NCI-H526 treated with DMSO at 0.1 percent for 48 hours (cell line): ENCODE results near the gene PLEKHG4B.

Experiments used
- DNase-seq: peaks from one replicate; lab custom pipeline; 2025; lab: John Stamatoyannopoulos, UW

PLEKHG4B gene

DNA sequence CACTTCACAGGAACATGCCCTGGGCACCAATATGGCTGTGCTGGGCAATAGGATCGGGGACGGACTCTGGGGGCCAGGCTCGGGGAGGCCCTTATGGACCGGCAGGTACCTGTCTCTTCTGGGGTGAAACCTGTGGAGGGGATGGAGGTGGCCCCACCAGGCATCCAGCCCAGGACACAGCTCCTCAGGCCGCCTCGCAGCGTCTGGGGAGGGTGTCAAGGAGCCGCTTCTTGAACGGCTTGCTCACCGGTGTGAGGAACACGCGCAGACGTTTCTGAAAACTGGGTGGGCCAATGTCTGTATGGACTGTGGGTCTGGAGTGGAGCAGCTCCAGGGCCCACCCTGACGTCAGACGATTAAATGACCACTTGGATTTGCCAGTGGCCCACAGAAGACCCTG is 45.8 kb downstream of the PLEKHG4B start:
- no peak for DNase-seq

DNA sequence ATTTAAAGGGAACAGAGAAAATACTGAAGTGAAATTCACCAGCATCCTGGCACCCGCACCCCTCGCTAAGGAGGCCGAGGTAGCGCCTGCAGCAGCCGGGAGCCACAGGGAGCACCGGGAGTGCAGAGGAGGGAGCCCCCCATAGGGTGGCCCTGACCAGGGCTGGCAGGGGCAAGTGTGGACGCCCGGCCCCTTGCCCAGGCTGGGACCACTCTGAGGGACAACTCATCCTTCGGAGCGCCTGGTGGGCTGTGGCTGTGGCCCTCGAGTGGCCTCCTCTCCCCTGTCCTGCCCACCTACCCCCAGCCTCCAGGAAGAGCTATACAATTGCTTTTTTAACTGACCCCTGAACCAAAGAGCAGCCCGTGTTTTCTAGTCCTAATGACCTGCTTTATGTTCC is 47.0 kb downstream of the PLEKHG4B start:
- no peak for DNase-seq

DNA sequence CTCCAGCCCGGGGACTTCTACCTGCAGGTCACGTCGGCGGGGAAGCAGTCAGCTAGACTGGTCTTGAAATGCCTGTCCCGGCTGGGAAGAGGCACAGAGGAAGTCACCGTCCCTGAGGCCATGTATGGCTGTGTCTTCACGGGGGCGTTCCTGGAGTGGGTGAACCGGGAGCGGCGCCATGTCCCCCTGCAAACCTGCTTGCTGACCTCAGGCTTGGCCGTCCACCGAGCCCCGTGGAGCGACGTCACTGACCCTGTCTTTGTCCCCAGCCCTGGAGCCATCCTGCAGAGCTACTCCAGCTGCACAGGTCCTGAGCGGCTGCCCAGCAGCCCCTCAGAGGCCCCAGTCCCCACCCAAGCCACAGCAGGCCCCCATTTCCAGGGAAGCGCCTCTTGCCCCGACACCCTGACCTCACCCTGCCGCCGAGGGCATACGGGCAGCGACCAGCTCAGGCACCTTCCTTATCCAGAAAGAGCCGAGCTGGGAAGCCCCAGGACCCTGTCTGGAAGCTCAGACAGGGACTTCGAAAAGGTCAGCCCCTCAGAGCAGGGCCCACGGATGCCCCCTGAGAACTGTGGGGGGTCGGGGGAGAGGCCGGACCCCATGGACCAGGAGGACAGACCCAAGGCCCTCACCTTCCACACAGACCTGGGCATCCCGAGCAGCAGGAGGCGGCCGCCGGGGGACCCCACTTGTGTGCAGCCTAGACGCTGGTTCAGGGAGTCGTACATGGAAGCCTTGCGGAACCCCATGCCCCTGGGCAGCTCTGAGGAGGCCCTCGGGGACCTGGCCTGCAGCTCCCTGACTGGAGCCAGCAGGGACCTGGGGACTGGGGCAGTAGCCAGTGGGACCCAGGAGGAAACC is 47.8 kb downstream of the PLEKHG4B start:
- no peak for DNase-seq

DNA sequence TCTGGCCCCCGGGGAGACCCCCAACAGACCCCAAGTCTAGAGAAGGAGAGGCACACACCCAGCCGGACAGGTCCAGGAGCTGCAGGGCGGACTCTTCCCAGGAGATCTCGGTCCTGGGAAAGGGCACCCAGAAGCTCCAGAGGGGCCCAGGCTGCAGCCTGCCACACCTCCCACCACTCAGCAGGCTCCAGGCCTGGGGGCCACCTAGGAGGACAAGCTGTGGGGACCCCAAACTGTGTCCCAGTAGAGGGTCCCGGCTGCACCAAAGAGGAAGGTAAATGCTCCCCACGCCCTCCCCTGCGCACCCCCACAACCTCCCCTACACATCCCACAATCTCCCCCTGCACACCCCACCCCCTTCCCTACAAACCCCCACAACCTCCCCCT is 48.5 kb downstream of the PLEKHG4B start:
- no peak for DNase-seq

DNA sequence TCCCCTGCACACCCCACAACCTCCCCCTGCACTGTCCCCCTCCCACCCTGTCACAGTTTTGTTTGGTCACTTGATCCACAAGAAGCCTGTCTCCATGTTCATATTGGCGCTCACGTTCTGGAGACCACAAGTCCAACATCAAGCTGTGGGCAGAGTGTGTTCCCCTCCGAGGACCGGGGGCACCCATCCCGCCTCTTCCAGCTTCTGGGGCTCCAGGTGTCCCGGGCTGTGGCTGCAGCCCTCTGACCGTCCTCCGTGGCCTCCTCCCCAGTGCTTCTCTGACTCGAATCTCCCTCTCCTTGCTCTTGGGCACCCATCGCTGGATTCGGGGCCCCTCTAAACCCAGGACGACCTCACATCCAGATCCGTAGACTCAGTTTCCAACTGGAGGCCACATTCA is 49.2 kb downstream of the PLEKHG4B start:
- DNase-seq = no peak

DNA sequence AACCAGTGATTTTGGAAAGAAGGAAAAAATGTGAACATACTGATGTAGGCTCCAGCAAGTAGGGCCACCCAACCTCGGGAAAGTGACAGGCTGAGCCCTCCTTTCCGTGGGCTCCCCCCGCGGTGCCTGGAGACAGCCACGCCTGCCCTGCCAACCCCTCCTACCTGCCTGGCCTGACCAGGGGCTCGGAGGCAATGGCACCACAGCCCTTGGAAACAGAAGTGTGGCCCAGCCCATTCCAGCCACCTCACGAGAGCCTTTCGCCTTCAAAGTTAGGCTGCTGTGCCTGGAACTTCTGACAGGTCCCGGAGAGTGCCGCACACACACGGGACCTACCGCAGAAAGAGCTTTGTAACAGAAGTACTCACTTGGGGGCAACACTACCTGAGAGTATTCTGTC is 49.8 kb downstream of the PLEKHG4B start:
- no peak for DNase-seq

DNA sequence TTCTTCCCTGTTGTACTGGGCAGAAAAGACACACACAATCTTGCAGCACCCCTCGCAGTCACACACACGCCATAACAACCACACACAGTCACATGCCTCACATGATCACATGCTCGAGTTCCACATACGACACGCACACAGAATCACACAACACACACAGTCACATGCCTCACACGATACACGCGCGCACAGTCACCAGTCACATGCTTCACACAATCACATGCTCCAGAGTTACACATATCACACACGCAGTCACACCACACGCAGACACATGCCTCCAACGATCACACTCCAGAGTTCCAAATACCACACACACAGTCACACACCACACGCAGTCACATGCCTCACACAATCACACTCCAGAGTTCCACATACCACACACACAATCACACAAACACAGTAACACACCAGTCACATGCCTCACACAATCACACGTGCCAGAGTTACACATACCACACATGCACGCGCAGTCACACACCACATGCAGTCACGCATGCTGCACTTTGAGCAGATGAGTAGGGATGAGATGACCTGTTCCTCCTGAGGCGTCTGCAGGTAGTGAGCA is 50.4 kb downstream of the PLEKHG4B start:
- DNase-seq = no peak

DNA sequence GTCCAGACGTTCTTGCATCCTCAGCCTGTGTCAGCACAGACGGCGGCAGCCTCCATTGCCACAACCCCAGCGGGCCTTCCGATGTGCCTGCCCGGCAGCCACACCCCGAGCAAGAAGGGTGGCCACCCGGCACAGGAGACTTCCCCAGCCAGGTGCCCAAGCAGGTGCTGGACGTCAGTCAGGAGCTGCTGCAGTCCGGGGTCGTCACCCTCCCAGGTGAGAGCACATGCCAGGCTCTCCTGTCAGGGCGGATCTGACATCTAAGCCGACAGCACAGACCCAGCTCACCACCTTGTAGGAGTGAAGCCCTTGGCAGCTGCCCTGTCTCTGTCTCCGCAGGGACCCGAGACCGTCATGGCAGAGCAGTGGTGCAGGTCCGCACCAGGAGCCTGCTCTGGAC is 51.1 kb downstream of the PLEKHG4B start:
- DNase-seq = no peak

DNA sequence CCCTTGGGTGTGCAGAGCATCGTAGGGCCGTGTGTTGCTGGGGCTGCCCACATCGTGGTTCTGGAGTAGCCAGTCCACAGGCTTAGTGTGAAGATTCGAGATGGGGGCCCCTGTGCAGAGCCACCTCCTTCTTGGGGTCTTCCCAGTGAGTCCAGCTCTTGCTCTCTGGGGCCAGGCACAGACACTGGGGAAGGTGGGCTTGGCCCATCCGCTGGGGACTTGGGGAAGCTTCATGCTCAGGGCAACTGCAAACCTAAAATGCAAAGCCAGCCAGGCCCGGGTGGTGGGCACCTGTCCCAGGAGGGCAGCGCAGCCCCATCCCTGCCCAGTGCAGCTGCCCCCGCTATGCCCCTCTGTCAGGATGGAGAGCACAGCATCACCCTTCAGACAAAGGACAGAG is 53.0 kb downstream of the PLEKHG4B start:
- no peak for DNase-seq

DNA sequence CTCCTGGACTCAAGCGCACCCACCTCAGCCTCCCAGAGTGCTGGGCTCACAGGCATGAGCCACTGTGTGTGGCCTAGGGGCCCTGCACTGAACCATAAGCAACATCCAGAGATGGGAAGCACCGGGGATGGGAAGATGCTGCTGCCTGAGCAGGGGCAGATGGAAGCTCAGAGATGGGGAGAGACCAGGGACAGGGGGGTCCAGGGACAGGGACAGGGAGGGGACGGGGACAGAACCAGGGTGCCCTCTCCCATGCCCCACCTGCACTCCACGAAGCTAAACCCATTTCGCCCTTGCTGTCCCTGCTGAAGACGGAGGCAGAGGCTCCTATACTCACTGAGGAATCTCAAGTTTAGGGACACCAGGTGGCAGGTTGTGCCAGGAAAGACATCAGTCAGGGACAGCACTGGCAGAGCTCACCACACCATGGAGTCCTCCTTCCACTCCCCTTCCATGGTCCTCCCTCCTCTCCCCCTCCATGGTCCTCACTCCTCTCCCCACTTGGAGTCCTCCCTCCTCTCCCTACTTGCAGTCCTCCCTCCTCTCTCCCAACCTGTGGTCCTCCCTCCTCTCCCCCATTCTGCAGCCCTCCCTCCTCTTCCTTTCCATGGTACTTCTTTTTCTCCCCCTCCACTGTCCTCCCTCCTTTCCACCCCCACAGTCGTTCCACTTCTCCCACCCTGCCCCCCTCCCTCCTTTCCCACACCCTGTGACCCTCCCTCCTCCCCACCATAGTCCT is 53.8 kb downstream of the PLEKHG4B start:
- no peak for DNase-seq

DNA sequence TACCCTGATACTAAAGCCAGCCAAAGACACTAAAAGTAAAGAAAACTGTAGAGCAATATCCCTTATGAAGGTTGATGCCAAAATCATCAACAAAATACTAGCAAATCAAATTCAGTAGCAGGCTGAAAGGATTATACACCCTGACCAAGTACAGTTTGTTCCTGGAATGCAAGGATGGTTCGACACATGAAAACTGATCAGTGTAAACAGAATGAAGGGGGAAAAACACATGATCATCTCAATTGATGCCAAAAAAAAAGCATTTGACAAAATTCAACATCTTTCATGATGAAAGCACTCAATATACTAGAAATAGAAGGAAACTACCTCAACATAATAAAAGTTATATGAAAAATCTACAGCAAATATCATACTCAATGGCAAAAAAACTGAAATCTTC is 55.8 kb downstream of the PLEKHG4B start:
- no peak for DNase-seq

DNA sequence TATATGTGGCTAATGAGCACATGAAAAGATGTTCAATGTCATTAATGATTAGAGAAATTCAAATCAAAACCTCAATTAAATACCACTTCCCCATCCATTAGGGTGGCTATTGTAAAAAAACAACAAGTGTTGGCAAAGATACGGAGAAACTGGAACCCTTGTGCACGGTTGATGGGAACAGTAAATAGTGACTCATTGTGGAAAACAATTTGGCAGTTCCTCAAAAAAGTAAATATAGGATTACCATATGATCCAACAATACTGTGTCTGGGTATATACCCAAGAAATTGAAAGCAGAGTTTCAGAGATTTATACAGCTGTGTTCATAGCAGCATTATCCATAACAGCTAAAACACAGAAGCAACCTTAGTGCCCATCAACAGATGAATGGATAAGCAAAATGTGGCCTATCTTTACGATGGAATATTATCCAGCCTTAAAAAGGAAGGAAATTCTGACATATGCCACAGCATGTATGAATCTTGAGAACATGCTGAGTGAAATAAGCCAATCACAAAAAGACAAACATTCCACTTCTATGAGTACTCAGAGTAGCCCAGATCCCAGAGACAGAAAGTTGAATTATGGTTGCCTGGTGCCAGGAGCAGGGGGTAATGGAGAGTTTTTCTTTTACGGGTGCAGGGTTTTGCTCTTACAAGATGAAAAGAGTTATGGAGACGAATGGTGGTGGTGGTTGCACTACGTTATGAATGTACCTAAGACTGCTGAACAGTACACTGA is 57.9 kb downstream of the PLEKHG4B start:
- DNase-seq = no peak

DNA sequence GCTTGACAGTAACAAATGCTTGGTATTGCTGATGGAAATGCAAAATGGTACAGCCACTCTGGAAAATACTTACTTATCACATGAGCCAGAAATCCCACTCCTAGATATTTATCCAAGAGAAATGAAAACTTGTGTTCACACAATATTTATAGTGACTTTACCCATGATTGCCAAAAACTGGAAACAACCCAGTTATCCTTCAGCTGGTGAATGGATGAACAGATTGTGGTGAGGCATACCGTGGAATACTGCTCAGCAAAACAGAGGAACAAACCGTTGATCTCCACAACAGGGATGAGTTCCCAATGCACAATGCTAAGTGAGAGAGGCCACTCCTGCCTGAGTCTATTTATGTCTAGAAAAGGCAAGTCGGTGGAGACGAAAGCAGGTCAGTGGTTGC is 58.8 kb downstream of the PLEKHG4B start:
- DNase-seq = no peak

DNA sequence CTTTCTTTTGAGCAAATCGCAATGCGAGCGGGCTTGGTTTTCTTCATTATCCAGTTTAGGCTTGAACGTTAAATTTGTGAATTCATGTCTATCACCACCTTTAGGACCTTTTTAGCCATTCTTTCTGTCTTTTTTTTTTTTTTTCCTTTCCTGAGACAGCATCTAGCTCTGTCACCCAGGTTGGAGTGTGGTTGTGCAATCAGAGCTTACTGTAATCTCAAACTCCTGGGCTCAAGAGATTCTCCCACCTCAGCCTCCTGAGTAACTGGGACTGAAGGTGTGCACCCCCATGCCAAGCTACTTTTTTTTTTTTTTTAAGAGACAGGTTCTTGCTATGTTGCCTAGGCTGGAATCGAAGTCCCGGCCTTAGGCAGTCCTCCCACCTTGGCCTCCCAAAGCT is 60.1 kb downstream of the PLEKHG4B start:
- no peak for DNase-seq

DNA sequence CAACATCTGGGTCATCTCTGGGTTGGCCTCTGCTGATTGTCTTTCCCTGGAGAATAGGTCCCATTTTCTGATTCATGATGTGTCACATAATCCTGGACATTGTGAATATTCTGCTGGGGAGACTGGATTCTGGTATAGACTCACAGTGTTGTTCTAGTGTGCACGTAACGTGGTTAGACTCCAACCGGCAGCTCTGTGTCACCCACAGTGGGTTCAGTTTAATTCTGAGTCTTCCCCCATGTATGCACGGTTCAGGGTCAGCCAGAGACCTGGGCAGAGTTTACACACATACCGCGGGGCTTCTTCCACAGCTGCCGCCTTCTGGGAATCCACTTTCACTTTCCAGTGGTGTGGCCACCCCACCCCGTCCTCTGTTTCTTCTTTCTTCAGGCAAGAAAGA is 61.3 kb downstream of the PLEKHG4B start:
- DNase-seq = no peak

DNA sequence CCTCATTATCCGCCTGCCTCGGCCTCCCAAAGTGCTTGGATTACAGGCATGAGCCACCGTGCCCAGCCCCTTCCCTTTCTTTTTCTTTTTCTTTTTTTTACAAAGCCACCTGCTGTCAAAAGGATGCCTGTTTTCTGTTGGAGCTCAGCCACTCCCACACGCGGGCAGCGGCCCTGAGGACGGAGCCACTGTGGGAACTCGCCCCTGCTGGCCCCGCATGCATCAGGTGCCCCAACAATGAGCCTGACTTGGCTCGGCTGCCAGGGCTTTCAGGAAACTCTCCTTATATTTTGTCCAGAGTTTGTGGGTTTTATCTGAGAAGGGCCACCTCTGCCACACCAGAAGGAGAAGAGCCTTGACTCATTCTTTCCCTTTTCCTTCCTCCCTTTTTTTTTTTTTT is 62.3 kb downstream of the PLEKHG4B start:
- no peak for DNase-seq

DNA sequence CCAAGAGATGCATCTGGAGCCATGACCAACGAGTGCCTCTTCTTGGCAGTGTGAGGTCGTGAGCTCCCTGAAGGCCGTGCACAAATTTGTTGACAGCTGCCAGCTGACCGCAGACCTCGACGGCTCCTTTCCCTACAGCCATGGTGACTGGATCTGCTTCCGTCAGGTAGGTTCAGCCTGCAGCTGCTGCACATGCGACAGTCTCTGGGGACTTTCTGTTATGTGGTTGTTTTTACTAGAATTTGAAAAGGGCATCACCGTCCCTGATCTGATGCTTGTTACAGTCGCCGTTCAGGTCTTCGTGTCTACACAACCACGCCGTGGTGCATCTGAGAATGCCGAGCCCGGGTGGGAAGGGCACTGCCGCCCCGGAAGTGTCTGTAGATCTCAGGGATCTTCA is 62.9 kb downstream of the PLEKHG4B start:
- no peak for DNase-seq

DNA sequence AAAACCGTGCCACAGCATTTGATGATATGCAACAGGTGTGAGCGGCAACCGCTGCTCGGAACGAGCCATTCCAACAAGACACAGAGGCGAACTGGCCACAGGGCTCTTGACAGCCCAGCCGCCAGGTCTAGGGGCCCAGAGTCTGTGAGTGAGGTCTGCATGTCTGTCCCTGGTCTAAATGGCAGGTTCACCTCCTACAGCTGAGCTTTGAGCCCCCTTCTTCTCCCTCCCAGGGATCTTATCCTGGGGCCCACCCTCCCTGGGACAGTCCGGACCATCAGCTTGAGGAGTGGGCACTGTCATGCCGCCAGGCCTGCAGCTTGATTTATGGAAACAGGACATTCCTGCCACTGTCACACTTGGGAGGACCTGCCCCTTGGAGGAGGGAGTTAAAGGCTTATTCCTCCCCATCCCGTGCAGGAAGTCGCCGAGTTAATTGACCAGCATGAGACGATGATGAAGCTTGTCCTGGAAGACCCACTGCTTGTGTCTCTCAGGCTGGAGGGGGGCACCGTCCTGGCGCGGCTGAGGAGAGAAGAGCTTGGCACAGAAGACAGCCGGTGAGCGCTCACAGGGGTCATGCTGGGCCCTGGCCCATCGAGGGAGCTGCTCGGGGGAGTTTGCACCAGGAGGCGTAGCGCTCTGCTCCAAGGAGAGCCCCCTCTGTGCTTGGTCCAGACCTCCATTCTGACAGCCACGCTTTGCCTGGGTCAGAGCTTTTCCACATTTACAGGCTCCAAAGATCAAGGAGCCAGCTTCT is 63.9 kb downstream of the PLEKHG4B start:
- DNase-seq = no peak

DNA sequence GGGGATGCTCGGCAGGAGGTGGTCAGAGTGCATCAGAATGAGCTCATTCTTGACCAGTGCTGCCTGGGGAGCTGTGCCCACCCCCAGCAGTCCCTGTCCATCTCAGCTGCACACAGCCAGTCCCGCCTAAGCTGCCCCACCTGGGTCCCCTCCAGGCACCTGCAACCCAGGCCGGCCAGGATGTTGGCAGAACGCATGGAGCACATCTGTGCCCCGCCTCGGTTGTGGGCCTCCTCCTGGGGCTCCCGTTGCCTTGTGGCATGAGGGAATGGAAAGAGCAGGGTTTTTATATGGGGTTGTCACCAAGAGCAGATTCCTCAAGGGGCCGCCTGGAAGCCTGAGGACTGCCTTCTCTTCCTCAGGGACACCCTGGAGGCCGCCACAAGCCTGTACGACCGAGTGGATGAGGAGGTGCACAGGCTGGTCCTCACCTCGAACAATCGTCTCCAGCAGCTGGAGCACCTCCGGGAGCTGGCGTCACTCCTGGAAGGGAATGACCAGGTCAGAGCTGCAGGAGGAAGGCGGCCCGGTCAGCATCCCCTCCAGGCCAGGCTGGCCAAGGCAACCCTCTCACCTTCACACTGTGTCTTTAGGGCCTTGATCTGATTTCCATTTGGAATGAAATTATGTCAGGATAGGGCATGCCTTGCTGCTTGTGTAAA is 64.6 kb downstream of the PLEKHG4B start:
- DNase-seq = no peak

DNA sequence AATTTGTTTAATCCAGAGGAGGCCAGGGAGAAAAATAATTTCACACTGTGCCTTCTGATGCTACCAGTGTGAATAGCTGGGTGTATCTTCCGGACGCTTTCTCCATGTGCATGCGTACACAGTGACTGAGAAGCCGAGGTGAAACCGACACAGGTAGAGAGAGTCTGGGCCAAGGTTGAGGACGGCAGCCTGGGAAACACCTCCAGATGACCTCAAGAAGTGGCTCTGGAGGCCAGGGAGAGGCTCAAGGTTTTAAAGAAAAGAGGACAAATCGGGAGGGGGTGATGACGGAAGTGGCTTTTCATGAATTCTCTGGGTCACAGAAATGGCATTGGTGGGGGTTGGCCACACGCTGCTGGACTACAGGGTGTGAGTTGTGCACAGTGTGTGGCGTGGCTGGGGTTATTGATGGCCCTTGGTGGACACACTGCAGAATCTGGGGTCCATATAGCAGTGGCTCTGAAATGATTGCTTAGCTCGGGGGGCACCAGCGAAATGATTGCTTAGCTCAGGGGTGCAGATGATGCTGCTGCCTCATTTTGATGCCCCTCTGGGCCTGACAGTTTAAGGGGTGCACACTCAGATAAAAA is 65.3 kb downstream of the PLEKHG4B start:
- no peak for DNase-seq

DNA sequence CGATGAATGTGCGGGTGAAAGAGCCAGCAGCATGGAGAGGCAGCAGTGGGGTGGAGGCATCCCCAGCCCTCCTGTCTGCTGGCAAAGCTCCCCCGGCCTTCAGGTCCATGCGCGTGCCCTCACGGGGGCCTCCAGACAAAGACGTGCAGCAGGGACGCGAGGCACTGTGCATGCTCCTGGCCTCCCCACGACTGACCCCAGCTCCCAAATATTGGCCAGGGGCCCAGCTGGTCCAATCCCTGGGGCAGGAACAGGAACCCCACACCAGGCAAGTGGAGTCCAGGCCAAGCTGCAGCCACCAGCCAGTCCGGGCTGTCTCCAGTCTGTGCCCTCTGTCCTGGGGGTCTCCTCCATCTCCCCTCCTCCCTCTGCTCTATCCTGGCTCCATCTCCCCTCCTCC is 65.8 kb downstream of the PLEKHG4B start:
- no peak for DNase-seq
